IgD-negative memory B cell (primary cell): ENCODE data around the gene VAPA. TPM values are rescaled to one million over a fixed set of nuclear protein-coding genes. Genes with fewer than 3 reads are reported as not detected.
A peak's percentile ranks its signal among the peaks of the same experiment; 100 is the strongest.

Experiments used
- H3K27ac Mint-ChIP-seq, 3 donors: one replicate each; pipeline ENCODE4 v1.8.0; 2020 to 2022; ENCODE audit warnings: mild to moderate bottlenecking in 3 of 3, mixed read lengths in 3 of 3, moderate library complexity in 1 of 3
- H3K27me3 Mint-ChIP-seq: one replicate; pipeline ENCODE4 v1.8.0; 2021; ENCODE audit warnings: mixed read lengths
- H3K36me3 Mint-ChIP-seq: one replicate; pipeline ENCODE4 v1.8.0; 2020; ENCODE audit warnings: mild to moderate bottlenecking, mixed read lengths
- H3K4me1 Mint-ChIP-seq, 3 donors: one replicate each; pipeline ENCODE4 v1.8.0; 2020 to 2022; ENCODE audit warnings: mixed read lengths in 3 of 3, mild to moderate bottlenecking in 1 of 3
- H3K4me3 Mint-ChIP-seq, 4 donors: one replicate each; pipeline ENCODE4 v1.8.0; 2020 to 2022; ENCODE audit warnings: mild to moderate bottlenecking in 4 of 4, mixed read lengths in 4 of 4, moderate library complexity in 3 of 4
- H3K9me3 Mint-ChIP-seq, 3 donors: one replicate each; pipeline ENCODE4 v1.8.0; 2020 to 2021; ENCODE audit warnings: mixed read lengths in 3 of 3, mild to moderate bottlenecking in 1 of 3
- polyA plus RNA-seq: library from polyadenylated mRNA; unstranded; fragments of 300-500 nt; fragmentation: Illumina TruSeq; gene quantifications from one replicate; pipeline ENCODE4 v1.2.3, GENCODE V29; 2021

VAPA gene
- polyA plus RNA-seq, 1 donor from 2014 or later = 182 TPM

- peak overlapping the region; percentile 91 to 95 (median 94) for H3K4me3 Mint-ChIP-seq
- H3K9me3 Mint-ChIP-seq = no peaks in the 10 kb centered on the region
- H3K4me1 Mint-ChIP-seq = peaks cover 18 to 26% (median 23%) of the 10 kb centered on the region in 3 donors
- H3K27ac Mint-ChIP-seq = peak overlapping the region; percentile 92 to 99 (median 95)
- H3K36me3 Mint-ChIP-seq = no peaks in the 10 kb centered on the region
- H3K27me3 Mint-ChIP-seq = no peaks in the 10 kb centered on the region
Observed at GRCh38 chr18:9915291-9916076, 1.7 kb downstream of the VAPA start.

DNA sequence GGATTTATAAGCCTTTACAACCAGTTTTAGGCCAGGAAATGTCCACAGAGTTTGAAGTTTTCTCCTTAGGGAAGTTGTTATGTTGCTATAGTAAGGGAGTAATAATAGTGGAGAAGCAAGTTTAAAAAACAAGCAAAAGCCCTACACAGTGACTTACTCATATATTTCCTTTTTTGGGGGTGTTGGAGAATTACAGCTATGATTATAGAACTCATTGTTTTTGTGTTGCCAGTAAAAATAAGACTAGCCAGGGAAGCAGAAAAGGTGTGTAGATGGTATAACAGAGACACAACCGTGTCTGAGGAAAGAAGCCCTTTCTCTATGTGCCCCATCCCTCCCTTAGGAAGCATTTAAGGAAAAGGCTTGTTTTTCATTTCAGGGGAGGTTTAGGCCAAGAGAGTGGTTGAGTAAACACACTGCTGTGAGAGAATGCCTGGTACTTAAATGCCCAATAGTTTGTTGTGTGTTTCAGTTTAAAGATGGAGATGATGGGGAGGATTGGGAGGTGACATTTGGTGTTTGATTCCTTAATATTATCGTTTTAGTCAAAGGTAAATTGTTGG, 2.3 kb downstream of the VAPA start:
- no peaks in the 10 kb centered on the region for H3K27me3 Mint-ChIP-seq
- peak overlapping the region in 2 of 3 donors; percentile 92 to 99 for H3K27ac Mint-ChIP-seq
- peaks cover 18 to 26% (median 23%) of the 10 kb centered on the region in 3 donors for H3K4me1 Mint-ChIP-seq
- no peaks in the 10 kb centered on the region for H3K9me3 Mint-ChIP-seq
- H3K4me3 Mint-ChIP-seq = peak overlapping the region; percentile 70 to 95 (median 93)
- no peaks in the 10 kb centered on the region for H3K36me3 Mint-ChIP-seq

DNA sequence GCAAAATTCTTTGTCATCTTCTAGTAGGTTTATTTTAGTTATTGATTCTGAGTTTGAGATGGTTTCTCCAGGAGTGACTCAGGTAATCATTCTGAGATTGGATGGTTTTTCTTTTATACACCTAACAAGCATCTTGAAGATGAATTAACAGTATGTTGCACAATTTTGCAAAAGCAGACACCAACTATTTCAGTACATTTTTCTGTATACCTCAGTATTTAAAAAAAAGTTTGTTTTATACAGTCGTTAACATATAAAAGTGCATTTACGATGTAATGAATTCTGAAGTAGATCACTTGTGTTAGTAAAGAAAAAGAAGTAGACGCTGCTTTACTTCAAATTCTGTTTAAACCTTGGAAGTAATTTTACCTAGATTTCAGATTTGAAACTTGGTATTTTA, 3.0 kb downstream of the VAPA start:
- Mint-ChIP-seq H3K27me3 (no peaks in the 10 kb centered on the region), H3K9me3 (no peaks in the 10 kb centered on the region), H3K27ac (peak overlapping the region in 1 of 3 donors; percentile 99), H3K4me1 (peaks cover 18 to 26% (median 23%) of the 10 kb centered on the region in 3 donors), H3K36me3 (no peaks in the 10 kb centered on the region), H3K4me3 (peak overlapping the region in 3 of 4 donors; percentile 70 to 95 (median 95))

DNA sequence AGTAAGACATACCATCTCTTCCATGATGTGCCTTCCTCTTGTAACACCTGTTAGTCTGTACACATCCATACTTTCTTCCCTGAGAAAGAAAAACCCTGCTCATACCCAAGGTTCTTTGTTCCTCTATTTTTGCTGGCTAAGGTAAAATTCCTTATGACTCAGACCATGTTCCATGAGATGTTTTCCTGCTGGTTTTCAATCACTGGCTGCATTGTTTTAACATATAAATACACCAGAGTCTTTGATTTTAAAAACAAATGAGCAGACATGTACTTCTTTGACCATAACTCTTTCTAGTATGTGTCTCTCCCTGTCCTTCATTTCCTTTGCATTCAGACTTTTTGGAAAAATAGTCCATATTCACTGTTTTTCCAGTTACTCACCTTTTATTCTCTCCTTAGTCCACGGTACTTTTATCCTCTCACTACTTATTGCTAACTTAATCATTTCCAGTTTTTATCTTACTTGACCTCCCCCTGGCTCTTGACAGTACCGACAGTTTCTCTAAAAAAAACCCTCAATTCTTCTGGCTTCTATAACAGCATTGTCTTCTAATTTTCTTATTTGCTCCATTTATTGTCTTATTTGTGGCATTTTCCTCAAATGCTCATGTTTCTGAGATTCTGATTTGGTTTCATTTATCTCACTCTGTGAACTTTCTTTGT, 4.3 kb downstream of the VAPA start:
- Mint-ChIP-seq H3K27ac (no peak overlapping the region), H3K27me3 (no peaks in the 10 kb centered on the region), H3K4me1 (peaks cover 23 to 31% (median 27%) of the 10 kb centered on the region in 3 donors), H3K9me3 (no peaks in the 10 kb centered on the region), H3K4me3 (no peak overlapping the region), H3K36me3 (no peaks in the 10 kb centered on the region)

GRCh38 chr18:9919564-9920232, 5.9 kb downstream of the VAPA start:
- no peaks in the 10 kb centered on the region for H3K27me3 Mint-ChIP-seq
- peaks cover 29 to 39% (median 30%) of the 10 kb centered on the region in 3 donors for H3K4me1 Mint-ChIP-seq
- H3K4me3 Mint-ChIP-seq = no peak overlapping the region
- no peaks in the 10 kb centered on the region for H3K36me3 Mint-ChIP-seq
- no peak overlapping the region for H3K27ac Mint-ChIP-seq
- no peaks in the 10 kb centered on the region for H3K9me3 Mint-ChIP-seq

DNA sequence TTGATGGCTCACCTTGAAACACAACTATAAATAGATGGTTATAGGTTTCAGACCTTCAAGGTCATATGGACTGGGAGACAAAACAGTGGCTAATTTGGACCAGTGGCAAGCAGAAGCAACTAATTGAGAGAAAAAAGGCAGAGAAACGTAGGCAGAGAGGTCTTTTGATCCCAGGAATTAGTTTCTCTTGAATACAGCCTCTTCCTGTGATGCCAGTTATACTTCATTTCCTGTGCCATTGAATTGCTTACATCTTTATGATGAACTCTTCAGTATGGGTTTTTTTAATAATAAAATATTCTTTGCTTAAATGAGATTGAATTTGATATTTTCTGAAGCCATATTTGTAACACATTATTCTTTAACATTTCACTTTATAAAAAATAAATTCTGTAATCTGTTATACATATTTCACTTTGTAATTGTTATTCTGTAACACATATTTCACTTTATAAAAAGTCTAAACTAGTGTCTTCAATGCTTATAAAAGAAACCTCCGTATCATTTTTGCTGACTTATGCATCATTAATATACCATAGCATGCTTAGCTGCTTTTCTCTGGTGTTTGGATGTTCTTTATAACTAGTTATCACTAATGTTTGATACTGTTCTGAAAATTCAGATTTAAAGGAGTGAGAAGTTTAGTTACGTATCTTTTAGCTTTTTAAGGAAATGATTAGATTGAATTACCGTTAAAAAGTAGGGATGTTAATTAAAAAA, 8.9 kb downstream of the VAPA start:
- Mint-ChIP-seq H3K27me3 (no peaks in the 10 kb centered on the region), H3K9me3 (no peaks in the 10 kb centered on the region), H3K4me3 (no peak overlapping the region), H3K27ac (no peak overlapping the region), H3K4me1 (peaks cover 32 to 44% (median 32%) of the 10 kb centered on the region in 3 donors), H3K36me3 (peaks cover 1% of the 10 kb centered on the region)

DNA sequence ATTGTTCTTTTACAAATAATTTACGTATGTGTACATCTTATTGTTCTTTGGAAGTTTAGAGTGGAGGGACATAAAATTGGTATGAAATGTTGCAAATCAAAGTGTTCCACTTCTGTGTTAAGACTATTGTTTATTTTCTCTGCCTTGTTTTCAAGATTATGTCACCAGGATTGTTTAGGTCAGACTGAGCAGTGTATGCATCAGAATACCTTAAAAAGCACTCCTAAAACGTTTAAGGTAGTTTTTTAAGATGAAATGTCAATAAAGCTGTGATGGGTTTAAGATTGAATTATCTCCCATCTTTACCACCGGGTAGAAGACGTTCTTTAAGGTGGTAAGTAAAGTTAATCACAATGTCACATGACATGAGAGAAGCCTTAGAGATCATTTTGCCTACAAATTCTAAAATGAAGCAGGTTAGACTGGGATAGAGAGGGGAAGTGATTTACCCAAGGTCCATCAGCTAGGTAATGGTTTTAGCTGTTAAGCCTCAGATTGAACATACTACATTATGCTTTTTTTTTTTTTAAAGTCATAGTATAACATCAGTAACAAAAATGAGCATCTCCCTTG, 10.6 kb downstream of the VAPA start:
- Mint-ChIP-seq H3K9me3 (no peaks in the 10 kb centered on the region), H3K27ac (no peak overlapping the region), H3K36me3 (peaks cover 1% of the 10 kb centered on the region), H3K4me3 (peak overlapping the region in 2 of 4 donors; percentile 10 to 42), H3K4me1 (peaks cover 40 to 58% (median 47%) of the 10 kb centered on the region in 3 donors), H3K27me3 (no peaks in the 10 kb centered on the region)

- Mint-ChIP-seq H3K4me1 (peaks cover 40 to 62% (median 52%) of the 10 kb centered on the region in 3 donors), H3K9me3 (no peaks in the 10 kb centered on the region), H3K27me3 (no peaks in the 10 kb centered on the region), H3K27ac (no peak overlapping the region), H3K36me3 (peaks cover 1% of the 10 kb centered on the region), H3K4me3 (no peak overlapping the region)
Observed at GRCh38 chr18:9925369-9925768, 11.6 kb downstream of the VAPA start.

GRCh38 chr18:9925795-9926194, 12.0 kb downstream of the VAPA start:
- Mint-ChIP-seq H3K4me1 (peaks cover 40 to 63% (median 53%) of the 10 kb centered on the region in 3 donors), H3K36me3 (peaks cover 1% of the 10 kb centered on the region), H3K27ac (no peak overlapping the region), H3K9me3 (no peaks in the 10 kb centered on the region), H3K4me3 (peak overlapping the region in 1 of 4 donors; percentile 17), H3K27me3 (no peaks in the 10 kb centered on the region)

DNA sequence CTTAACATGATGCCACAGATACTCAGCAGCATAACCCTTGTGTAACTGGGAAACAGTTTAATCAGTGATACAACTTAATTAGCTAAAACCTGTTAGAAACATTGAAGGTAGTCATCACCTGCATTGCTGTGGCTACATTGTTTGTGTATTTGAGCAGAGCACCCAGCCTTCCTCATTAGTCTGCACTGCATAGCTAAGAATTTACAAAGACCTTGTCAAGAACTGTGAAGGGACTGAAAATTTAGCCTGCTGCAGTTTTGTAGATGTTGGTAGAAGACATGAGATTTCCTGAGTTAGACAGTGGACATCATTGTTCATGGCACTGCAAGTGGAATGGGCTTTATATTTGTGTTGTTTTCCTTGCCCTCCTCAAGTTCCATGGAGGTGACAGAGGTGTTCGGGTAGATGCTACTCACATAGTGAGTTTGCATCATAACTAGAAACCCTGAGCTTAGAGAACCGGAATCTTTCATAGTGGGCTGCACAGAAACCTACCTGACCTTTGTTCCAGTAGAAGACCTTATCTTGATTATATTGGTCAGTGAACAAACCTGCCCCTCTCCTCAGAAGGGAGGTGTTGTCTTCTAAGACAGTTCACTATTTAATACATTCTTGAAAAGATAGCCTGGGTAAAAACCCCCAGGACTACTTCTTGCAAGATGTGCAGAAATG, 12.5 kb downstream of the VAPA start:
- Mint-ChIP-seq H3K4me3 (peak overlapping the region in 1 of 4 donors; percentile 39), H3K4me1 (peaks cover 40 to 67% (median 54%) of the 10 kb centered on the region in 3 donors), H3K9me3 (no peaks in the 10 kb centered on the region), H3K27ac (no peak overlapping the region), H3K36me3 (peaks cover 1% of the 10 kb centered on the region), H3K27me3 (no peaks in the 10 kb centered on the region)

GRCh38 chr18:9926977-9927376, 13.2 kb downstream of the VAPA start:
- peak overlapping the region in 1 of 3 donors; percentile 14 for H3K27ac Mint-ChIP-seq
- peaks cover 40 to 66% (median 61%) of the 10 kb centered on the region in 3 donors for H3K4me1 Mint-ChIP-seq
- H3K36me3 Mint-ChIP-seq = peaks cover 1% of the 10 kb centered on the region
- no peaks in the 10 kb centered on the region for H3K9me3 Mint-ChIP-seq
- peak overlapping the region in 2 of 4 donors; percentile 35 to 46 for H3K4me3 Mint-ChIP-seq
- H3K27me3 Mint-ChIP-seq = no peaks in the 10 kb centered on the region

- Mint-ChIP-seq H3K27ac (peak overlapping the region in 2 of 3 donors; percentile 9 to 14), H3K9me3 (no peaks in the 10 kb centered on the region), H3K36me3 (peaks cover 4% of the 10 kb centered on the region), H3K4me3 (peak overlapping the region in 2 of 4 donors; percentile 35 to 46), H3K27me3 (no peaks in the 10 kb centered on the region), H3K4me1 (peaks cover 35 to 61% (median 58%) of the 10 kb centered on the region in 3 donors)
Observed at GRCh38 chr18:9927392-9928063, 13.7 kb downstream of the VAPA start.

- no peak overlapping the region for H3K4me3 Mint-ChIP-seq
- H3K27me3 Mint-ChIP-seq = no peaks in the 10 kb centered on the region
- H3K27ac Mint-ChIP-seq = peak overlapping the region in 1 of 3 donors; percentile 19
- H3K36me3 Mint-ChIP-seq = peaks cover 7% of the 10 kb centered on the region
- H3K9me3 Mint-ChIP-seq = no peaks in the 10 kb centered on the region
- H3K4me1 Mint-ChIP-seq = peaks cover 35 to 59% (median 53%) of the 10 kb centered on the region in 3 donors
Observed at GRCh38 chr18:9928646-9929259, 14.9 kb downstream of the VAPA start.
